ENCODE measurements around the gene OR6J1.
"Not testable (repeated sequence)": the region's sequence is repeated elsewhere in the genome, so short reads cannot be mapped to it uniquely, and the experiment has no call there.

OR6J1 gene

DNA sequence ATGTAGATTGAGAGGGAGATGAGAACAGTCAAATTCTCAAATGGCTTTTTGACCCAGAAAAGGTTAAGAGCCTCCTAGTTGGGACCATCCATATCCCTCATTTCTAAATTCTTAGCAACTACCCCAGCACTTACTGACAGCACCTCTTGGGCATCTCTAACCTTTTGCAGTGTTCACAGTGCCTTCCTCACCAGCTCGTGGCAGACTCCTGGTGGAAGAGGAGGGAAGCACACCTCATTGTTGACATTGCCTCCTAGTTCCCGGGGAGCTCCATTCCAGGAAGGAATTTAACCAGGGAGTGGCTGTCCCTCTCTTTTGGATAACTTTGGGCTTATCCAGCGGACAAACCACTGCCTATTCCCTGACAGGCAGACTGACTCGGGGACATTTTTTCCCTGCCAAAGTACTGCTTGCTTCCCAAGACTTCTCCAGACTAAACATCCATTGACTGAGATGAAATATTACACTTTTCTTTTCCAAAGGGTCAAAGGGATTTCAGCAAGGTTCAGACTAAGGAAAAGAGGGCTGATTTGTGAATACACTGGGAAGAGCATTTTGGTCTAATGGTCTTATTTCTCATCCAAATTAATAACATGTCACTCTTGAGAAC is 9.0 kb upstream of the OR6J1 start:
- Histone ChIP-seq H3K4me1 (ENCODE audit: control insufficient read depth, insufficient read depth, low read length, poor library complexity, severe bottlenecking) (no peaks in the 10 kb centered on the region), H3K4me3 (ENCODE audit: insufficient read depth, low read depth, low read length, poor library complexity, severe bottlenecking) (no peak overlapping the region), H3K27ac (ENCODE audit: insufficient read depth, low read length, poor library complexity, severe bottlenecking) (no peak overlapping the region), H3K9me3 (ENCODE audit: control insufficient read depth, low read length) (no peaks in the 10 kb centered on the region), H3K27me3 (replicated peaks; ENCODE audit: control insufficient read depth, insufficient read depth, low read length, poor library complexity, severe bottlenecking) (no peaks in the 10 kb centered on the region), H3K36me3 (ENCODE audit: control insufficient read depth, insufficient read depth, low read length) (no peaks in the 10 kb centered on the region)
- peak; percentile 10 to 26 (median 18) for DNase-seq

DNA sequence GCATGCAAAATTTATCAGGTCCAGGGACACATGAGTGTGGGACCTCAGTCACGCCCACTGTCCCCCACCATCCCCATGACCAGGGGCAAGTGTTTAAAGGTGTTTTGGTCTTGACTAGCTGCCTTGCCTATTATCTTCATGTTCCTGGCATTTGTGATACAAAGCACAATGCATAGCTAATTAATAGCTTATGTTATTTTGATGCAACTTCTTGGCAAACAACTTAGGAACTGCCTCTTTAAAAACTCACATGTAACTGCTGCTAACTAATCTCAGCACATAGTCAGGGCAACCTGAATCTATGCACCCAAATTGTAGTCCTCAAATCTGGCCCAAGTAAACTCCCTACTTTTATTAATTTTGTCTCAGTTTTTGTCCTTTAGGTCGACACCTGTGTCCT is 7.4 kb upstream of the OR6J1 start:
- no peak for DNase-seq
- Histone ChIP-seq H3K27ac (ENCODE audit: insufficient read depth, low read length, poor library complexity, severe bottlenecking) (no peak overlapping the region), H3K27me3 (replicated peaks; ENCODE audit: control insufficient read depth, insufficient read depth, low read length, poor library complexity, severe bottlenecking) (no peaks in the 10 kb centered on the region), H3K36me3 (ENCODE audit: control insufficient read depth, insufficient read depth, low read length) (no peaks in the 10 kb centered on the region), H3K4me3 (ENCODE audit: insufficient read depth, low read depth, low read length, poor library complexity, severe bottlenecking) (no peak overlapping the region), H3K4me1 (ENCODE audit: control insufficient read depth, insufficient read depth, low read length, poor library complexity, severe bottlenecking) (no peaks in the 10 kb centered on the region), H3K9me3 (ENCODE audit: control insufficient read depth, low read length) (no peaks in the 10 kb centered on the region)

DNA sequence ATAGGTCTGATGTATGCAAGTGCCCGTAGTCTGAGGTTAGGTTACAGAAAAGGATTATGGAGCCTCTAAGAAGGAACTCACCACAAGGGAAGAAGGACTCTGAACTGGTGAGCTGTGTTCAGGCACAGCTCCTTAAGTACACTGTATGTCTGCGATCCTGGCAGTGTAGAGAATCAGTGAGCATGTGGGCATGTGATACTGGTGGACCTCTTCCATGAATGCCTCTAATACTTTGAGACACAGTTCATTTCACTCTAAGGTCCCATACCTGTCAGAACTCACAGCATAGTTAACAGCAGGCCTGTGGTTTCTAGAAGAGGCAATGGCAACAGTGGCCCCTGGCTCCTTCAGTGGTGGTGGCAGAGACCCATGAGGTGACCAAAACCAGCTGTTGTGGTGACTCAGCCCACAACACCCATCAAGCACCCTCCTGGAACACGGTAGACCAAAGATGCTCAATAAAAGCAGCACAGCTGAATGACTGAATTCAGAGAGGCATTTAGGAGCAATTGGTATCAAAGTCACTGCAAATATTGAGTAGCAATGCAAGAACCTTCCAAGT is 6.9 kb upstream of the OR6J1 start:
- Histone ChIP-seq H3K27me3 (replicated peaks; ENCODE audit: control insufficient read depth, insufficient read depth, low read length, poor library complexity, severe bottlenecking) (no peaks in the 10 kb centered on the region), H3K27ac (ENCODE audit: insufficient read depth, low read length, poor library complexity, severe bottlenecking) (no peak overlapping the region), H3K36me3 (ENCODE audit: control insufficient read depth, insufficient read depth, low read length) (no peaks in the 10 kb centered on the region), H3K4me1 (ENCODE audit: control insufficient read depth, insufficient read depth, low read length, poor library complexity, severe bottlenecking) (no peaks in the 10 kb centered on the region), H3K9me3 (ENCODE audit: control insufficient read depth, low read length) (no peaks in the 10 kb centered on the region), H3K4me3 (ENCODE audit: insufficient read depth, low read depth, low read length, poor library complexity, severe bottlenecking) (no peak overlapping the region)
- no peak for DNase-seq

DNA sequence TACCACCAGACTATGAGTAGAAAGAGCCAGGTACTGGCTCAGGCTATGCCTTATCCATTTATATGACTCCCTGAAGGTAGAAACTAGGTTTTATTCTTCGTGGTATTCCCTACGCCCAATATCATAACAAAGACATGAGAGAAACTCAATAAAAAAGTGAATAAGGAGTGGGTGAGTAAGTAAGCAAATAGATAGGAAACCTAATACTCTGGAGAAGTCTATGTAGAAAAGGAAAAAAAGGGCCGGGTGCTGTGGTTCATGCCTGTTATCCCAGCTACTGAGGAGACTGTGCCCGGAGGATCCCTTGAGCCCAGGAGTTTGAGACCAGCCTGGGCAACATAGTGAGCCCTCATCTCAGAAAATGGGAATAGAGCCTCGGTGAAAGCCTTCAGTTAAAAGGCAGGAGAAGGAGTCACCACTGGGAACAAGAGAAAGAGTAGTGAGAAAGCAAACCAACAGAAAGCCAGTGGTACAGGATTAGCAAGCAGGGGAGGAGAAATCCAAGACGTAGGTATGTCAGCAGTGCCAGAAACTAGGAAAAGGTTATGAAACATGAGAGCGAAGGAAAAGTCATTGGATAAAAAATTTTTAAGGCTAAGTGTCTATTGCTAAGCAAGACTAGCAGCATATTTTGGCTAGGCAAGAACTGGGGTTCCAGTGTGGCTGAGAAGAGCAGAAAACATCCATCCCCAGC is 6.0 kb upstream of the OR6J1 start:
- DNase-seq: no peak
- no peaks in the 10 kb centered on the region for H3K4me1 ChIP-seq (ENCODE audit: control insufficient read depth, insufficient read depth, low read length, poor library complexity, severe bottlenecking)
- H3K36me3 ChIP-seq (ENCODE audit: control insufficient read depth, insufficient read depth, low read length): no peaks in the 10 kb centered on the region
- no peak overlapping the region for H3K27ac ChIP-seq (ENCODE audit: insufficient read depth, low read length, poor library complexity, severe bottlenecking)
- H3K27me3 ChIP-seq (replicated peaks; ENCODE audit: control insufficient read depth, insufficient read depth, low read length, poor library complexity, severe bottlenecking): no peaks in the 10 kb centered on the region
- no peak overlapping the region for H3K4me3 ChIP-seq (ENCODE audit: insufficient read depth, low read depth, low read length, poor library complexity, severe bottlenecking)
- H3K9me3 ChIP-seq (ENCODE audit: control insufficient read depth, low read length): no peaks in the 10 kb centered on the region

DNA sequence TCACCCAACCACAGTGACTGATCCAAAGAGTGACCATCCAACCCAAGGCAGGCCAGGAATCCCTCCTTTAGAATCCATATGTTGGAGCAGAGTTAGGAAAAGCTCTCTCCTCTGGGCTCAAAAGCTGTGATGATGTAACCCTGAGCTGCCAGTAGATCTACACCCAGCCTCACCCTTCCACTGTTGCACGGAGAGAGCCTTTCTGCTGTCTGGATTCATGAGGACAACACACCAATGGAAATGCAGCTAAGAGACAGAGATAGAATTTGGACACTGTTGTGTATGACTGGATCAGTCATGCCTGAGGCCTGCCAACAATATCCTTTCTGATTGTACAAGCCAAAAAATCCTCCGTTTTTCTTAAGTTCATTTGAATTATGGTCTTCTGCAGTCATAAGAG is 4.4 kb upstream of the OR6J1 start:
- Histone ChIP-seq H3K27me3 (replicated peaks; ENCODE audit: control insufficient read depth, insufficient read depth, low read length, poor library complexity, severe bottlenecking) (no peaks in the 10 kb centered on the region), H3K9me3 (ENCODE audit: control insufficient read depth, low read length) (no peaks in the 10 kb centered on the region), H3K4me1 (ENCODE audit: control insufficient read depth, insufficient read depth, low read length, poor library complexity, severe bottlenecking) (no peaks in the 10 kb centered on the region), H3K27ac (ENCODE audit: insufficient read depth, low read length, poor library complexity, severe bottlenecking) (no peak overlapping the region), H3K4me3 (ENCODE audit: insufficient read depth, low read depth, low read length, poor library complexity, severe bottlenecking) (no peak overlapping the region), H3K36me3 (ENCODE audit: control insufficient read depth, insufficient read depth, low read length) (no peaks in the 10 kb centered on the region)
- DNase-seq: no peak

DNA sequence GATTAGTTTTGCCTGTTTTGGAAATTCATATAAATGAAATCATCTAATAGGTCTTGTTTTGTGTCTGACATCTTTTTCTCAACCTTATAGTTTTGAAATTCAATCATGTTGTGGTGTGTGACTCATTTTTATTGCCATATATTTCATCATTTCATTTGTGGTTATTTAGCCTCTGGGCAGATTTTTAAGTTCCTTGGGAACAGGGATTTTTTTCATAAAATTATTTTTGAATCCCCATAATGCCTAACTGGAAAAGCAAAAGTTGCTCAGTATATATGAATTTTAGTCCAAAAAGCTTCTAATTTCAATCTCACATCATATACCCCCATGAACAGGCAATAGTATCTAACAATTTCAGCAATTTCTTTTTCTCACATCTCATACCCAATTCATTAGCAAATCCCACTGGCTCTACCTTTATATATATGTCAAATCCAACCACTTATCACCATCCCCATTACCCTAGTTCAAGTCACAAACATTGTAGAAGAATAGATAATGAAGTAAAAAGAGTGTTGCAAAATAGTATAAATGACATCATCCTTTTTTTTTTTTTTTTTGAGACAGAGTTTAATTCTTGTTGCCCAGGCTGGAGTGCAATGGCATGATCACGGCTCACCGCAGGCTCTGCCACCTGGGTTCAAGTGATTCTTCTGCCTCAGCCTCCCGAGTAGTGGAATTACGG is 2.6 kb upstream of the OR6J1 start:
- no peaks in the 10 kb centered on the region for H3K9me3 ChIP-seq (ENCODE audit: control insufficient read depth, low read length)
- no peak for DNase-seq
- H3K27me3 ChIP-seq (replicated peaks; ENCODE audit: control insufficient read depth, insufficient read depth, low read length, poor library complexity, severe bottlenecking): no peaks in the 10 kb centered on the region
- H3K36me3 ChIP-seq (ENCODE audit: control insufficient read depth, insufficient read depth, low read length): no peaks in the 10 kb centered on the region
- no peaks in the 10 kb centered on the region for H3K4me1 ChIP-seq (ENCODE audit: control insufficient read depth, insufficient read depth, low read length, poor library complexity, severe bottlenecking)
- H3K27ac ChIP-seq (ENCODE audit: insufficient read depth, low read length, poor library complexity, severe bottlenecking): no peak overlapping the region
- H3K4me3 ChIP-seq (ENCODE audit: insufficient read depth, low read depth, low read length, poor library complexity, severe bottlenecking): no peak overlapping the region

DNA sequence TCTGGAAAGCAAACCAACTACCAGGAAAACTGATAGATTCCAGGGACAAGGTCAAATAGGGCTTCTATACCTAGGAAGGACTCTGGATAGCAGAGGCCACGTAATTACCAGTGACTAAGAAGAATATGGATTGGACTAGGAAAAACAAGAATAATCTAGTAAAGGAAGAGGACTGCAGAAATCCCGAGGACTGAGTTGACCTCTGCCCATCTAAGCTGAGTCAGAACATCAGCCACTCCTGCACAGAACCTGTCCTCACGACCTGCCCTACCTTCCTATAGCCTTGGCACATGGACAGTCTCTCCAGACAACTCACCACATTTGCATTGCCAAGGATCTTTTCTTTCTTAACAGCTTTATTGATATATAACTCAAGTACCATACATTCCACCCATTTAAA is 2.3 kb downstream of the OR6J1 start:
- no peak for DNase-seq
- no peaks in the 10 kb centered on the region for H3K4me1 ChIP-seq (ENCODE audit: control insufficient read depth, insufficient read depth, low read length, poor library complexity, severe bottlenecking)
- H3K27ac ChIP-seq (ENCODE audit: insufficient read depth, low read length, poor library complexity, severe bottlenecking): no peak overlapping the region
- no peaks in the 10 kb centered on the region for H3K36me3 ChIP-seq (ENCODE audit: control insufficient read depth, insufficient read depth, low read length)
- H3K27me3 ChIP-seq (replicated peaks; ENCODE audit: control insufficient read depth, insufficient read depth, low read length, poor library complexity, severe bottlenecking): no peaks in the 10 kb centered on the region
- H3K4me3 ChIP-seq (ENCODE audit: insufficient read depth, low read depth, low read length, poor library complexity, severe bottlenecking): no peak overlapping the region
- H3K9me3 ChIP-seq (ENCODE audit: control insufficient read depth, low read length): no peaks in the 10 kb centered on the region

DNA sequence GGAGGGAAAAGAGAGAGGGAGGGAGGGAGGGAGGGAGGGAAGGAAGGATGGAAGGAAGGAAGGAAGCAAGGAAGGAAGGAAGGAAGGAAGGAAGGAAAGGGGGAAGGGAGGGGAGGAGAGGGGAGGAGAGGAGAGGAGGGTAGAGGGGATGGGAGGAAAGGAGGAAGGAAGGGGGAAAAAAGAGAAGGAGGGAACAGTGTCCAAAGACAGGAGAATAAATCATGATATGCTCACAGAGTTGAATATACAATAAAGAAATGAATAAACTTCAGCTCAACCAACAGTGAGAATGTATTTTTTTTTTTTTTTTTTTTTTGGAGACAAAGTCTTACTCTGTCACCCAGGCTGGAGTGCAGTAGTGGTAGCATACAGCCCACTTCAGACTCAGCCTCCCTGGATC is 4.0 kb downstream of the OR6J1 start:
- no peaks in the 10 kb centered on the region for H3K9me3 ChIP-seq (ENCODE audit: control insufficient read depth, low read length)
- DNase-seq: no peak
- H3K27me3 ChIP-seq (replicated peaks; ENCODE audit: control insufficient read depth, insufficient read depth, low read length, poor library complexity, severe bottlenecking): no peaks in the 10 kb centered on the region
- H3K27ac ChIP-seq (ENCODE audit: insufficient read depth, low read length, poor library complexity, severe bottlenecking): no peak overlapping the region
- H3K36me3 ChIP-seq (ENCODE audit: control insufficient read depth, insufficient read depth, low read length): no peaks in the 10 kb centered on the region
- H3K4me3 ChIP-seq (ENCODE audit: insufficient read depth, low read depth, low read length, poor library complexity, severe bottlenecking): no peak overlapping the region
- no peaks in the 10 kb centered on the region for H3K4me1 ChIP-seq (ENCODE audit: control insufficient read depth, insufficient read depth, low read length, poor library complexity, severe bottlenecking)

DNA sequence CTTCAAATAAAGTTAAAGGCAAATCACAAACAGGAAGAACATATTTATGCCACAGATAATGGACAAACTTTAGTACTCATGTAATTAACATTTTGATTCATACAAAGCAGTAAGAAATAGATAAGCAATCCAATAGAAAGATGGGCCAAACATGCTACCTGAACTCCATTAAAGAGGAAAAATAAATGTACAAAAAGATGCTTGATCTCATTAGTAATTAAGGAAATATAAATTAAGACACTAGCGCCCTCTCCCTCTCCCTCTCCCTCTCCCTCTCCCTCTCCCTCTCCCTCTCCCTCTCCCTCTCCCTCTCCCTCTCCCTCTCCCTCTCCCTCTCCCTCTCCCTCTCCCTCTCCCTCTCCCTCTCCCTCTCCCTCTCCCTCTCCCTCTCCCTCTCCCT is 8.2 kb downstream of the OR6J1 start:
- H3K4me1 ChIP-seq (ENCODE audit: control insufficient read depth, insufficient read depth, low read length, poor library complexity, severe bottlenecking); H3K9me3 ChIP-seq (ENCODE audit: control insufficient read depth, low read length); DNase-seq; H3K27me3 ChIP-seq (replicated peaks; ENCODE audit: control insufficient read depth, insufficient read depth, low read length, poor library complexity, severe bottlenecking); H3K4me3 ChIP-seq (ENCODE audit: insufficient read depth, low read depth, low read length, poor library complexity, severe bottlenecking); H3K27ac ChIP-seq (ENCODE audit: insufficient read depth, low read length, poor library complexity, severe bottlenecking); H3K36me3 ChIP-seq (ENCODE audit: control insufficient read depth, insufficient read depth, low read length): not testable (repeated sequence)

DNA sequence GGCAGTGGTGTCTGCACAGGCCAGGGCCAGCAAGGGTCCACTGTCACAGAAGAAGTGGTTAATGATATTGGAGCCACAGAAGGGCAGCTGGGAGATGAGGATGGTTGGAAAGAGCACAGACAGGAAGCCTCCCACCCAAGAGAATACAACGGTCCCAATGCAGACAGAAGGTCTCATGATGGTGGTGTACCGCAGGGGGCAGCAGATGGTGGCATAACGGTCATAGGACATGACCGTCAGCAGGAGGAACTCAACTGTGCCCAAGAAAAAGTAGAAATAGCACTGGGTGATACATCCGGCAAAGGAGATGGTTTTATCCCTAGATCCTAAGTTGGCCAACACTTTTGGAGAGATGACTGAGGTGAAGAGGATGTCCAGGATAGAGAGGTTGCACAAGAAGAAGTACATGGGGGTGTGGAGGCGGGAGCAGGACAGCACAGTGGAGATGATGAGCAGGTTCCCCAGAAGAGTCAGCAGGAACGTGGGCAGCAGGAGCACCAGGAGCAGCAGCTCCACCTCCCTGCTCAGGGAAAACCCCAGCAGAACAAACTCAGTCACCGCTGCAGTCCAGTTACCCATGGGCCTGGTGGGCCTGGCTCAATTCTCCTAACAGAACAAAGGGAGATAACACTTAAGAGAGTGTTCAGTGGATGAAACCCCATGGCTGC is 9.8 kb downstream of the OR6J1 start:
- H3K27me3 ChIP-seq (replicated peaks; ENCODE audit: control insufficient read depth, insufficient read depth, low read length, poor library complexity, severe bottlenecking): no peaks in the 10 kb centered on the region
- DNase-seq: no peak
- no peak overlapping the region for H3K4me3 ChIP-seq (ENCODE audit: insufficient read depth, low read depth, low read length, poor library complexity, severe bottlenecking)
- H3K27ac ChIP-seq (ENCODE audit: insufficient read depth, low read length, poor library complexity, severe bottlenecking): no peak overlapping the region
- no peaks in the 10 kb centered on the region for H3K36me3 ChIP-seq (ENCODE audit: control insufficient read depth, insufficient read depth, low read length)
- no peaks in the 10 kb centered on the region for H3K9me3 ChIP-seq (ENCODE audit: control insufficient read depth, low read length)
- no peaks in the 10 kb centered on the region for H3K4me1 ChIP-seq (ENCODE audit: control insufficient read depth, insufficient read depth, low read length, poor library complexity, severe bottlenecking)
